ENCODE measurements around the gene GSG1L.
"Not testable (repeated sequence)": the region's sequence is repeated elsewhere in the genome, so short reads cannot be mapped to it uniquely, and the experiment has no call there.

GSG1L gene

DNA sequence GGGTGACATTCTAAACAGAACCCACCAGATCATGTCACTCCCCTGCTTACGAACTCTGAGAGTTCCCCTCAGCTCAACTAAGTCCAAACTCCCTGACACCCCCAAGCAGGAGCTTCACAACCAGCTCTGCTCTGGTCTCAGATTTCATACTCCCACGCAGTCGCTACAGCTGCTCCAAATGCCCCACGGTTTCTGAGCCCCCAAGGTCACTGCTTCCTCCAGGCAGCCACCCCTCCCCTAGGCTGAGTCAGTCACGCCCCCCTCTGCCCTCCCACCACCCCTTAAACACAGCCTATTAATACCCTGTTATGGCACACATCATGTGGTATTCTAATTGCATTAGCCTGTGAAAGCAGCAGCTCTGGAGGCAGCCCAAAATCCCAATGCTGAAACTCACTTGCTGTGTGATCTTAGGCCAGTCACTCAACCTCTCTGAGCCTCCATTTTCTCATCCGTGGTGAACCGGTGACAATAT is 51.5 kb downstream of the GSG1L start:
- no peak for DNase-seq

- no peak for DNase-seq
These were observed 52.3 kb downstream of the GSG1L start for GRCh38 chr16:28011223-28011622.

- no peak for DNase-seq
These were observed 52.8 kb downstream of the GSG1L start for GRCh38 chr16:28010671-28011070.

DNA sequence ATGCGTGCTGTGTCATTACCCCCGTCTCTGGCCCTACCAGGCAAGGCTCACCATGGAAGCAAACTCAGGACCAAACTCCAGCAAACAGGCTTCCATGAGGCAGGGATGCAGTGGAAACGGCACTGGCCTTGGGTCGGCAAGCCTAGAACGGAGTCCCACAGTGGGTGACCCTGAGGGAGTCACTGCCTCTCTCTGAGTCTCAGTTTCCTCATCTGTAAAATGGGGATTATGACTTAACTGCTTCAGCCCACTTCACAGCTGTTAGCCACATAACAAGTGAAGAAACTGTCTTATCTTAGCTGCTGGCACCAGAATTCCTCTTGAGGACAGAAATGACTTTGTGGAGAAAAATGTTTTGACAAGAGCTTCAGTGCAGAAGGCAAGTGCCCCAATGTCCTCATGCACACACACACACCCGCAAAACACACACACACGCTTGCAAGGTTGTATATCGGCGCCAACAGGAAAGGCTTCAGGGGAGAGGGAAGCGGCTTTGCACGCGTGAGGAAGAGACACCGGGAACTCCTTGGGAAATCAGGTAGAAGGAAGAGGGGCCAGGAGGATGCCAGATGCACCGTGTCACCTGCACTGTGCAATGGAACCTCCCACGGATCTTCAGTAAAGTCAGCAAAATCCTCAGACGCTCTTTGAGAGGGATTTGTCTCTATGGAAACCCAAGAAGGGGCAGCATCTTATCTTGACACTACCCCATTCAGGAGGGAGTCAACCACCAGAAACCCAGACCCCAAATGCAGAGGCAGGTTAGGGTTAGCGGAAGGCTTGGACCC is 53.7 kb downstream of the GSG1L start:
- DNase-seq: no peak

DNA sequence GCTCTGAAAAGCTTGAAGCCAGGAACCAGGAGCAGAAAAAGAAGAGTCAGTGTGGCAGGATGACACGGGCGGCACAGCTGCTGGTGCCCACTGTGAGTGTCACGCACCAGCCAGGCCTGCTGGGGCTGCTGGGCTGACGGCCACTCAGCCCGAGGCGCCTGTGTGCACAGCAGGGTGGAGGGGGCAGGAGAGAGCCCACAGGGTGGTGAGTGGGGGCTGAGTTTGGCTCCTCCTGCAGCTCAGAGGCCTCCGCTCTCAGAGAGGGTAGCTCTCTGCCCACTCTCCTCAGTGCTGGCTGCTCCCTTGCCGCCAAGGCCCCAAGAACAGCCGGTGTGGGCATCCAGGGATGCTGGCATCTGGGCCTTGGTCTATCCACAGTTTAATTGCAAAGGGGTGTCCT is 59.6 kb downstream of the GSG1L start:
- DNase-seq: no peak

GRCh38 chr16:28003021-28003865 is 60.3 kb downstream of the GSG1L start:
- no peak for DNase-seq

DNA sequence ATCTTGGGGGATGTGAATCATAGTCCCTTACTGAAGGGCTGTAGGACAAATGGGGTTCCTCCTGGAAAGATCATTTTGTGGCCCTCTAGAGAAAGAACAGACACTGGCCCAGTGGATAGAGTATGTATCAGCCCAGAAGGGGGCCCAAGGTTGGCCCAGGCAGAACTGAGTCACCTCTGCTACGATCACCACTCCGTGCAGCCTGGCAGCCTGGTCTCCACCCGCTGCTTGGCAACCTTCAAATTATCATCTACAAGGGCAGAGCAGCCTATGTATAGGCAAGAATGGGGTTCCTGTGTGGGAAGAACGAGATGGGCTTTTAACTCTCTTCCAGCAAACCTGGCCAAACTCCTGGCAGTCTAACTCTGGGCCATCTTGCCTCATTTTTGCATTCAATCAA is 61.9 kb downstream of the GSG1L start:
- no peak for DNase-seq

DNA sequence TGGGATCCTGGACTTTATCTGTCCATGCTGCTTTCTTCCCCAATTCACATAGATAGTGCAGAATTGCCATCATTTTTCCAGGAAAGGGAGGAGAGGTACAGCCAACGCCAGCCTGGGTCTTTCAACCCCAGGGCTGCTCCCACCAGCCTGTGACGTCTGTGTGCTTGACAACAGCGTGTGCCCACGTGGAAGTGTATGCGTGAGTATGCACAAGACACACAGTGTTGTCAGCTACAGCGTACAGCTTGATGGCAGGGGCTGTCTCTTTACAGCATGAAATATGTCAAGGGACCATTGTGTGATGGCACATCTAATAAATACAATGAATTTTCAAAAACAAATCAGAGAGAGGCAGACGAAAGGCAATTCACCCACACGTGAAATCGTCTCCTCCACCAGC is 62.3 kb downstream of the GSG1L start:
- DNase-seq: no peak

DNA sequence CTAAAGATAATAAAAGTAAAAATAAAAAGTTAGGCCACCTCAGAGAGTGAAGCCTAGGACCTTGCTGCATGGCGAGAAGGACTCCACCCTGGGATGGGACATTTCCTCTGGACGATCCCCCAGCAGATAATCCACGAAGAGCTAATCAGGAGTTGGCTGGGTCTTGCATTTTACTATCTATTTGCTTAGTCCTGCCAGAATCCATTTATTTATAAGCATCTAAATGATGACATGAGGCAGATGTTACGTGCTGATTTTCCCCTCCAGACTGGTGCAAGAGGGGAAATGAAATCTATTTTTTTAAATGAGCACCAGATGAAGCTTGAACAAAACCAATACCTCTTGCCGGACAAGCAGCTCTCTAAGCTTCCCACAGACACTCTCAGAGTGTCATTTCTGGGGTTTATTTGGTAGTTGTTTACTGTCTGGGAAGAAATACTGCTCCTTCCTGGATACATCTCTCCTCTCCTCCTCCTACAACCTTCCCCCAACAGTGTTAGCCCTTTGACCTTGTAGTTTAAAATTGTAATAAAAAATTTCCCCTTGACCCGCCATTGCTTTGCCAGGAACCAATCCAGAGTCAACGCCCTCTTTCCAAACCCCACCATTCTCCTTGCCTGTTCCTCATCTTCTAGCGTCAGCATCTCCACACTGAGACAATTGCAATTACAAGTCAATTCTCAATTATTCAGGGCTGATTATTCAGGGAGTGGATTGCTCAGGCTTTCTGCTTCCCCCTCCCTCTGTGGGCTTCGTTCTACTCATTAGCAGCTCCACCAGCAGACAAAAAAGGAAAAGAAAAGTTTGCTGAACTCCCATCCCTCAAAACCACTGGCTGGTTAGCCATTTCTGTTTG is 63.0 kb downstream of the GSG1L start:
- no peak for DNase-seq

- DNase-seq: no peak
These were observed 63.8 kb downstream of the GSG1L start for GRCh38 chr16:27999687-28000086.

DNA sequence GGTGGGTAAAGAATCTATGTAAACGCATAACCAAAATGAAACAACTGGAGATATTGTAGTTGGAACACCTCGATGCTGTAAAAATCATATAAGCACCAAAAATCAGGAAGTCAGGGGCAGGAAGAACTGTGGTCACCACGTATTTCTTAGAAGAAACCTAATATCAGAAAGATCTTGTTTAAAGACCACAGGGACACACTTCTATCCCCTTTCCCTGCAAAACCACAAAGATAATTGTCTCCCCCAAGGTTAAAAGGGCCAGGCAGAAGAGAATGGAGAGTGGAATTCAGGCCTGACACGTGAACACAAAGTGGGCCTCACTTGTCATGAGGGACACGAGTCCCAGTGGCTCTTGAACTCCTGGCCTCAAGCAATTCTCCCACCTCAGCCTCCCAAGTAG is 68.1 kb downstream of the GSG1L start:
- no peak for DNase-seq

DNA sequence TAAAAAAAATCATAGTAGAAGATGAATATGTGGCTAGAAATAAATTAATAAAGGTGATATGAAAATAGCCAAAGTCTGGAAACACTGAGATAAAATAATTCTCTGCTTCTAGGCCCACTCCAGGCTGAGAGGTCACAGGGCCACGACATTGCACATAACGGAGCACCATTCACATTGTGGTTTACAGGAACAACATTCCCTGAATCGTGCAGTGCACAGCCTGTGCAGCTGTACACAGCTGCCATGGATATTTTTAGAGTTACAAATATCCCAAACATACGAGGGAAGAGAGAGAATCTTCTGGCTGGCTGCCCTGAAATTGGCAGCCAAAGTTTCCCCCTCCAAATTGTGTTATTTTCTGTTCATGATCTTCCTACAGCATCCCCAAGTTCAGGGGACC is 68.8 kb downstream of the GSG1L start:
- no peak for DNase-seq

DNA sequence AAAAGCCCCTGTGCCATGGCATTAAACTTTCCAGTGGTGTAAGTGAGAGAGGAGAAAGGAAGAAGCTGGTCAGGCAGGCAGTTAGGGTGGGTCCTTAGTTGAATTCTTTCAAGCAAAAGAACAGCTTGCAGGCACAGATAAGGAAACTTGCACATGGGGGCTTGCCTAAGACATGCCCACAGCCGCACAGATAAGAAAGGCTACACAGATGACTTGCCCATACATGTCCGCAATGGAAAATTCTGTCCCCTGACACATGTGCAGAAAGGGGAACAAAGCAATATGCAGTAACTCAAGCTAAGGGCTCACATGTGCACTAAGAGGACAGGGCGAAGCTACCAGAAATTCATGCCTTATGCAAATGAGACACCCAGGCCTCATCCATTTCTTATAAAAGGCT is 69.9 kb downstream of the GSG1L start:
- DNase-seq: no peak

DNA sequence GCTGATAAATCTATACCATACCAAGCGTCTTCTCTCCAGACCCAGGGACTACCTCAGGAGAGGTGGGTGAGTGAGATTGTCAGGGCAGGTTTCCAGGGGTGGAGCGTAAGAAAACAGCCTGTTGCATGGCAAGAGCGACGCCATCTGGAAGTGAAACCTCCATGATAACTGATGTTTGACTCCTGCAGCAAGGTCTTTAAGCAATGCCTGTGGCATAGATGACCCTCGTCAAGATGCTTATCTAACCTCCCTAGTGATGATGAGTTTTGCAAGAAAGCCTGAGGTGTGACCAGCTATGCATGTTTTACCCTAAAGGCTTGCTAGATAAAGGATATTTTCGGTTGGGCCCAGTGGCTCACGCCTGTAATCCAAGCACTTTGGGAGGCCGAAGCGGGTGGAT is 71.6 kb downstream of the GSG1L start:
- DNase-seq: no peak

DNA sequence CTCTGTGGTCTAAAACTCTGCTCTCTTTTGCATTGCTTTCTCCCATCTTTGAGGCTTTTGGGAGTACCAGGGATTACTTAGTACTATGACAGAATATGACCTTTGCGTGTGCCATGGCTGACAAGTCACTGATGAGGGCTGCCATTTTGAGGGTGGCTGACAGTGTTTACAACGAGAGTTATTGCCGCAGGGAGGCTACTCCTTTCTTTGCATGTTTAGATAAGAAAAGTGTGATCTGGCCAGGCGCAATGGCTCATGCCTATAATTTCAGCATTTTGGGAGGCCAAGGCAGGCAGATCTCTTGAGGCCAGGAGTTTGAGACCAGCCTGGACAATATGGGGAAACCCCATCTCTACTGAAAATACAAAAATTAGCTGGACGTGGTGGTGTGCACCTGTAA is 77.5 kb downstream of the GSG1L start:
- no peak for DNase-seq

DNA sequence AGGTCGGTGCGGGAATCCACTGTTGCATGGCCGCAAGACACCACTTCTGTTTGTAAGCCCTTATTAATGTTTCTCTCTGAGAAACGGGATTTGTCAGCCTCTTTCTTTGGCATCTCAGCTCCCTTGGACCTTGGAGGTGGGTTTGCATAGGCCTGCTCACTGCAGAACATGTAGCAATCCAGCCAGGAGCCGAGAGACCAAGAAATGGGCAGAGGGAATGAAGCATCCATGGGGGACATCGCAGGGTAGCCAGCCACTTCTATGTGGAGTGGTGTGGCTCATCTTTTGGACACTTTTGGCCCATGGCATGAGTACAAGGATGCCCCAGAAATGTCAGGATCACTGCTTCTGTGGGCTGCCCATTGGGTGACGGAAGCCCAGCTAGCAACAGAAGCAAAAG is 79.4 kb downstream of the GSG1L start:
- no peak for DNase-seq

GRCh38 chr16:27983244-27983643 is 80.3 kb downstream of the GSG1L start:
- no peak for DNase-seq

DNA sequence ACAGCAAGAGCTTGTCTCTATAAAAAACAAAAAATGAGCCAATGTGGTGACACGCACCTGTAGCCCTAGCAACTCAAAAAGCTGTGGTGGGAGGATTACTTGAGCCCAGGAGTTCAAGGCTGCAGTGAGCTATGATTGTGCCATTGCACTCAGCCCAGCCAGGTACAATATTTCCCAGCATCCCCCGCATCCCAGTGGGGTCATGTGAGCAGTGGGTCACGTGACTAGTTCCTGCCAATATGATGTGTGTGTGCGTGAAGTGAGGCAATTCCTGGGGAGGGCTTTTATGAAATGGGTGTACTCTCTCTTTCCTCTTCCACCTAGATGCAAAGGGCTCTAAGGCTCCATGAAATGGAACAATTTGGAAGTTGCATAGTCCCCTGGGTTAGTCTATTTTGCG is 81.3 kb downstream of the GSG1L start:
- DNase-seq: no peak

DNA sequence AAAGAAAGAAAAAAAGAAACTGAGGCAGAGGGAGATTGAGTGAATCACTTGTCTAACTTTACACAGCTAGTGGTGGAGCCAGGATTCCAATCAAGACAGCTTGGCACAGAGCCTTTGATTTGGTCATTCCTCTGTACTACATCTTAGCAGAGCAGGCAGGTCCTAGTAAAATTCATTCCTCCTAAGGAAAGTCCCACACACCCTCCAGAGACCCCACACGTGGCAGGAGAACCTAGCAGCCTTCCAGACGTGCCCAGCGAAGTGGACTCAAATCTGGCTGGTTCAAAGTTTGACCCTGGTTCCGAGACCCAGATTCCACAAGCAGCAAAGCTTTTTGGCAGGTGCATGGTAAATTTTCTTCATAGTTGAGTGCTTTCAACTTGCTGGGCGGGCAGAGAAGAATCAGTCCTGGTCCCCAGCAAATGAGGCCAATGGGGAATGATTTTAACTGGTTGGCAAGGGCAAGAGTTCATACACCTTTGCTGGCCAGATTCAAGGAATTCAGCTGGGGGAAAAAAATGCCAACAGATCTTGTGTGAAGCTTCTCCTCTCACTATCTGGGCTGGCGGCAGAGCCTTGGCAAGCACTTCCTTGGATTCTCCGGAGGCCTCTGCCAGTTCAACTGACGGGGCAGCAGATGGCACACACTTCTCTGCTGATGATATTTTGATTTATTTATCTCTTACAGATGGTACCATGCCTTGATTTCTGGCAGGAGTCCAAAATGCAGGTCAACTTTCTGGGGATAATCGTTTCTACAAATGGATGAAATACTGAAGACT is 82.4 kb downstream of the GSG1L start:
- DNase-seq: no peak

DNA sequence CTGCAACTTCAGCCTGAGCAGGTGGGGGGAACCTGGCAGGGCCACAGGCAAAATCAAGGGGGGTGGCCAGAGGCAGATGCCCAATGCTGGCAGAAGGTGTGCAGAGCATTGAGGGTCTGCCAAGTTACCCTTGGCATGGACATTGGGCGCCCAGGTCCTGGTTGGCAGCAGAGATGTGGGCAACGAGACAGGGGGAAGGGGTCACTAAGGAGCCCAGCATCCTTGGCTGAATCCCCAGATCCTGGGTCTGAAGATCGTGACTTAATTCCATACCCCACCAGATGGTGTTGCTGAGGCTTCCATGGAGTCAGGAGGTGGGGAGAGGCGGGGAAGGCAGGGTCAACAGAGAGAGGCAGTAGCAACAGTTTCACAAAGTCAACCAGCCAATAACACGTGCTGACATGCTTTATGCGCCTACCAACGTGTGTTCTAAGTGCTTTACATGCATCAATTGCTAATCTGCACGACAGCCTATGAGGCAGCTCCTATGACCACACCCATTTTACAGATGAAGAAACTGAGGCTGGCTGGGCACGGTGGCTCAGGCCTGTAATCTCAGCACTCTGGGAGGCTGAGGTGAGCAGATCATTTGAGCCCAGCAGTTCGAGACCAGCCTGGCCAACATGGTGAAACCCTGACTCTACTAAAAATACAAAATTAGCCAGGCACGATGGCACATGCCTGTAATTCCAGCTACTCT is 83.3 kb downstream of the GSG1L start:
- no peak for DNase-seq

DNA sequence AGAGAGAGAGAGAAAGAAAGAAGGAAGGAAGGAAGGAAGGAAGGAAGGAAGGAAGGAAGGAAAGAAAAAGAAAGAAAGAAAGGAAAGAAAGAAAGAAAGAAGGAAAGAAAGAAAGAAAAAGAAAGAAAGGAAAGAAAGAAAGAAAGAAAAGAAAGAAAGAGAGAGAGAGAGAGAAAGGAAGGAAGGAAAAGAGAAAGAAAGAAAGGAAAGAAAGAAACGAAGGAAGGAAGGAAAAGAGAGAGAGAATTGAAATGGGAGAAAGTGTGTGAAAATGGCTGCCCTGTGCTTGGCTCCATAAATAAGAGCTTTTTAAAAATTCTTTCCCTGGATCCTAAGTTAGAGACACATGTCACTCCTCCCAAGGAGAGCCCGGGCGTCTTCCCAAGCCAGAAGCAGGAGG is 83.8 kb downstream of the GSG1L start:
- DNase-seq: not testable (repeated sequence)

DNA sequence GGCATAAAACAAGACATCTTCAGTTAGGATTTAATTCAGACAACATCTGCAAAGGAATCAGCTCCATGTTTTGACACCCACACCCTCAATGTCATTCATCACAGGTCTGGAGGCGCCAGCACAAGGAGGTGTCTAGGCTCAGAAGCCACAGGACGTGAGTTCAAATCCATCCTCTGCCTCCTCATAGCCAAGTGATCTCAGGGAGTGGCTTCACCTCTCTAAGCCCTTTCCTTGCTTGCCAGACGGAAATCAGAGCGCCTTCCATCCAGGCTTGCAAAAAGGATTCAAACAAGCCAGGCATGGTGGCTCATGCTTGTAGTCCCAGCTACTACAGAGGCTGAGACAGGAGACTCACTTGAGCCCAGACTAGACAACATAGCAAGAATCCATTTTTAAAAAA is 84.6 kb downstream of the GSG1L start:
- DNase-seq: no peak
